ENCODE measurements around the gene RBX1.
"Not testable (repeated sequence)": the region's sequence is repeated elsewhere in the genome, so short reads cannot be mapped to it uniquely, and the experiment has no call there.

RBX1 gene

DNA sequence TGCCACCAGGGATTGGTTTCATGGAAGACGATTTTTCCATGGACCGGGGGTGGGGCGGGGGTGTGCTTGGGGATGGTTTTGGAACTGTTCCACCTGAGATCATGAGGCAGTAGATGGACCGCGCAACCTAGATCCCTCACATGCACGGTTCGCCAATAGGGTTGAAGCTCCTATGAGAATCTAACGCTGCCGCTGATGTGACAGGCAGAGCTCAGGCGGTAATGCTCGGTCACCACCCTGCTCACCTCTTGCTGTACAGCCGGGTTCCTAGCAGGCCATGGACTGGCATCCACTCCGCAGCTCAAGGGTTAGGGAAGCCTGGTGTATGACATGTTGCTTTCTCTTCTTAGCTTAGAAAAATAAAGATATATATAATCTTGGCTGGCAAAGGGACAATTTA is 22.0 kb downstream of the RBX1 start:
- DNase-seq = no peak

DNA sequence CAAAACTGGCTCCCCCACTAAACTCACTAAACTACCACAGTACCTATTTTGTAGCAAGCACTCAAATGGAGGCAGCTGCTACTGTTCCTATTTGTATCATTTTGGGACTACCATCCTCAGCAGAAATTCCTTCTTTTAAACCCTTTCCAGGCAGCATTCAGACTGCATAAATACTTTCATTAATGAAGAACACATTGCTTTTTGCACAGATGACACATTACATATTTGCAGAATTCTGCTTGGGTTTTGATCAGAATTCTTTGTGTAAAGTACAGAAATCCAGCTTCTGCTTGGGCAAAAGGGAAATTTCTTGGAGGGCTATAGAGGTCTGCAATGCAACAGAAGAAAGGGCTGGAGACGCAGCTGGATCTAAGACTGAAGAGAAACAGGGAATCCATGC is 24.2 kb downstream of the RBX1 start:
- no peak for DNase-seq

DNA sequence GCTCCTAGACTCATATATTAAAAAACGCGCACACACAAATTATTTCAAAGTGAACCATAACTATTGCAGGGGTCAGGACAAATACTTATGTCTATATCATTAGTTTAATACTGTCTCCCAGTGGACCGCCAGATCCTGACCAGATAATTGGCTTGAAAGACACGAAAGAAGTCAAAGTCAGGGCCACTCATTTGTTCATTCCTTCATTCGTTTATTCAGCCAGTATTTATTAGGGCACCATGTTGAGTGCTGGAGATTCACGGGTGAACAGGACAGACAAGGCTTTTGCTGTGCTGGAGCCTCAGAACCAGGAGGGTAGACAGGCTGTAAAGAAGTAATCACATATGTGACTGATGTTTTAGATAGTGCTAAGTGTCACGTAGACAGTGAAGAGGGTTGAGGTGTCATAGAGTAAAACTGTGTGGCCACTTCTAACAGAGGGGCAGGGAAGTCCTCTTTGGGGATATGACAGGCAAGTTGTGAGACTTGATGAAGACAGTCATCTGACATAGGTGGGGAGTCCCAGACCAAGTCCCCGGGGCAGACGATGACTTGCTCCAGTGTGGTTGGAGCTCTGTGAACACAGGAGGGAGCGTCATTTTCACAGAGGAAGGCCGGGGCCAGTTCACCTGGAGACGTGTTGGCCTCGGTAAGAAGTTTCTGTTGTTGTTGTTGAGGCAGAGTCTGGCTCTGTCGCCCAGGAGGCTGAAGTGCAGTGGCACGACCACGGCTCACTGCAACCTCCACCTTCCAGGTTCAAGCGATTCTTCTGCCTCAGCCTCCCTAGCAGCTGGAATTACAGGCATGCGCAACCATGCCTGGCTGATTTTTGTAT is 25.9 kb downstream of the RBX1 start:
- no peak for DNase-seq

DNA sequence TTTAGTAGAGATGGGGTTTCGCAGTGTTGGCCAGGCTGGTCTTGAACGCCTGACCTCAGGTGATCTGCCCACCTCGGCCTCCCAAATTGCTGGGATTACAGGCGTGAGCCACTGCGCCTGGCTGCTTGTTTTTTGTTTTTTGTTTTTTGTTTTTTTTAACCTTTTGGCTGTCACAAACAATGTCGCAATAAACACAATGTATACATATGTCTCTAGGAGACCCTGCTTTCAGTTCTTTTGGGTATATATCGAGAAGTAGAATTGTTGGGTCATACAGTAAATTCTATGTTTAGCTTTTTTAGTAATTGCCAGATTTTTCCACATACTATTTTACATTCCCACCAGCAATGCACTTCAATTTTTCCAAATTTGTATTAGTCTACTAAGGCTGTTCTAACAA is 28.0 kb downstream of the RBX1 start:
- no peak for DNase-seq

DNA sequence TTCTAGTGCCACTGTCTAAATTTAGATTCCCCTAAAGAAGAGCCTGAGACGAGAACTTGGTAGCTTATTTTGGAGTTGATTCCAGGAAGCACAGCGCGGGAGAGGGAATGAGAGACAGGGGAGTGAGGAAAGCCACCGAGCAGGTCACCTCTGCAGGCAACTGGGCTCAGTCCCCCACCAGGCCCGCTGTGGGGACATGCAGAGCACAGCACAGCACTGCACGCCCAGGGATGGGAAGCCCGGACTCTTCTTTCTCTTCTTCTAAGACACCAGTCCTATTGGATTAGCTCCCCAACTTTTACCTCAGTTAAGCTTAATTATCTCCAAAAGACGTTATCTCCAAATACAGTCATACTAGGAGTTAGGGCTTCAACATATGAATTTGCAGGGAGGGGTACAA is 28.7 kb downstream of the RBX1 start:
- no peak for DNase-seq

DNA sequence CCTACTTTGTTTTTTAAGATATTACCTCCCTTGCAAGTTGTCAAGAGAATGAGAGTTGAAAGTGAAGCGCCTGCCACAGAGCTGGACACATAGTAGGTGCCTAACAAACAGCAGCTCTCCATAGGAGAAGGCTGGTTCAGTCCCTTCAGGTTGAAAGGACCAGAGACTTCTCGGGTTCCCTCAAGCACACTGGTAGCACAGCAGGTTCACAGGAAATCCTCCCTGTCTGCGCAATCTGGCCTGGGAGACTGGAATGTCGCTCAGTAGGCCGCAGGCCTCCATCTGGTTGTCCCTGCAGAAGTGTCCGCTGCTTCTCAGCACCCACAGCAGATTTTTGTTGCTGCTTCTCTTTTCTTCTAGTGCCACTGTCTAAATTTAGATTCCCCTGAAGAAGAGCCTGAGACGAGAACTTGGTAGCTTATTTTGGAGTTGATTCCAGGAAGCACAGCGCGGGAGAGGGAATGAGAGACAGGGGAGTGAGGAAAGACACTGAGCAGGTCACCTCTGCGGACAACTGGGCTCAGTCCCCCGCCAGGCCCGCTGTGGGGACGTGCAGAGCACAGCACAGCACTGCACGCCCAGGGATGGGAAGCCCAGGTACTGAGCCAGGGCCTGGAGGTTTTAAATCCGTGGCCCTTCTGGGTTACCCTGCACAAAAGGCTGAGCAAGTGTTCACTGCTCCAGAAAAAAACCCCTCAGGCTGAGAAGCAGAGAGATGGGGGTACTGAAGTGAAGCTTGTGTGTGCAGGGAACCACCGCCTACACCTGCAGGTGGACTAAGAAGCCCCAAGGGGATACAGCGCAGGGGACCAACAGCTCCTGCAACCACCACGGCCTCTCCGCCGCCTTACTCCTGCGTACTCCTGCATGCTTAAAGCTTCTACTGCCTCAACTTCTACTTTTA is 31.6 kb downstream of the RBX1 start:
- DNase-seq = no peak

DNA sequence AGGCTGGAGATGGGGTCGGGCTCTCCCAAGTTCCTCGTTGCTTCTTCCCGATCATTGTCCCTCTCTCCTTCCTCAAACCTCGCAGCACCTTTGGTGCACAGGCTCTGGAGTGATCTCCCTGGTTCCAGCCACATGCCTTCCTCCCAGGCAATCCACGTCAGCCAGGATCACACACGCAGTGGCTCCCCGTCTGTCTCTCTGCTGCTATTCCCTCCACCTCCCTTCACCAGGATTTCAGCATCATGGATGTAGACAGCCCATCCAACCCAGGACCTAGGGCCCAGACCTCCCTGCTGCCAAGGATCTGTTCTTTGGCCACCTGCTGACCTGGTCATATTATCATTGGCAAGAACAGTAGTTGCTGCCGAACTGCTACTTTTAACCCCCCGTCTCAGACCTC is 40.1 kb downstream of the RBX1 start:
- no peak for DNase-seq

DNA sequence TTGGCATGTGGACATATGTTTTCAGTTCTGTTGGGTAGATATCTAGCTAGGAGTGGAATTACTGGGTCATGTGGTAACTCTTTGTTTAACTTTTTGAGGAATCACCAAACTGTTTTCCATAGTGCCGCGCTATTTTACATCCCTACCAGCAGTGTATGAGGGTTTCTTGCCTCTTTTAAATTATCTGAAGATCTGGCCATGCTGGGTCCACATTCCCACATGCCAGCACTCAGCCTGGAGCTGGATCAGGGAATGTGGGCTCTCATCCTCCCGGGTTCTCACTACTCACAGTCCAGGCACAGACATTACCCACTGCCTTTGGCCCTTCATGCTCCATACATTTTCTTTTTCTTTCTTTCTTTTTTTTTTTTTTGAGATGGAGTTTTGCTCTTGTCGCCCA is 44.6 kb downstream of the RBX1 start:
- no peak for DNase-seq

DNA sequence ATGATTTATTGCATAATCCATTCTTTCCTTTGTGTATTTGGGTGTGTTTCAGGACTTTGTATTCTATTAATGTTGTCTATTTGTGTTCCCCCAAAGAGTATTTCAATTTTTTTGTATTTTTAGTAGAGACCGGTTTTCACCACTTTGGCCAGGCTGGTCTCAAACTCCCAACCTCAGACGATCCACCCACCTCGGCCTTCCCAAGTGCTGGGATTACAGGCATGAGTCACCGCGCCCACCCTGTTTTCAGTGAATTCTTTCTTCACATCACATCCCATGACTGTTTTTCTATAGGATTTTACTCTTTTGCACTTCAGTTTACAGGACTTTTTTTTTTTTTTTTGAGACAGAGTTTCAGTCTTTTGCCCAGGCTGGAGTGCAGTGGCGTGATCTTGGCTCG is 46.3 kb downstream of the RBX1 start:
- no peak for DNase-seq

DNA sequence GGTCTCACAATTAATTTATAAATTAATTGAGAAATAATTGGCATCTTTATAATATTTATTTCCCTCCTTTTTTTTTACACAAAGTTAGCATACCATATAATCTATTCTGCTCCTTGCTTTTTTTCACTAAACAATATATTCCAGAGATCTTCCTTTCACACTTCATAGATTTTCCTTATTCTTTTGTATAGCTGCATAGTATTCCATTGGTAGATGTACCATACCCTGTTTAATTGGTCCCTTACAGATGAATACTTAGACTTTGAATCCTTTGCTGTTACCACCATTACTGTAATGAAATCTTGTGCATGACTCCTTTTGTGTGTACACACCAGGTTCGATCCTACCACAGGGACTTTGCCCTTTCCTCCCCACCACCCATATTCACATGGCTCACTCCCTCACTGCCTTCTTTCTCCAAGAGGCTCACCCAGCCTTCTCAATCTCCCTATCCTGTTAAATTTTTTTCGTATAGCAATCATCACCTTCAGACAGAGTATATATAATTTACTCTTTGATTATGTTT is 48.9 kb downstream of the RBX1 start:
- DNase-seq = no peak

DNA sequence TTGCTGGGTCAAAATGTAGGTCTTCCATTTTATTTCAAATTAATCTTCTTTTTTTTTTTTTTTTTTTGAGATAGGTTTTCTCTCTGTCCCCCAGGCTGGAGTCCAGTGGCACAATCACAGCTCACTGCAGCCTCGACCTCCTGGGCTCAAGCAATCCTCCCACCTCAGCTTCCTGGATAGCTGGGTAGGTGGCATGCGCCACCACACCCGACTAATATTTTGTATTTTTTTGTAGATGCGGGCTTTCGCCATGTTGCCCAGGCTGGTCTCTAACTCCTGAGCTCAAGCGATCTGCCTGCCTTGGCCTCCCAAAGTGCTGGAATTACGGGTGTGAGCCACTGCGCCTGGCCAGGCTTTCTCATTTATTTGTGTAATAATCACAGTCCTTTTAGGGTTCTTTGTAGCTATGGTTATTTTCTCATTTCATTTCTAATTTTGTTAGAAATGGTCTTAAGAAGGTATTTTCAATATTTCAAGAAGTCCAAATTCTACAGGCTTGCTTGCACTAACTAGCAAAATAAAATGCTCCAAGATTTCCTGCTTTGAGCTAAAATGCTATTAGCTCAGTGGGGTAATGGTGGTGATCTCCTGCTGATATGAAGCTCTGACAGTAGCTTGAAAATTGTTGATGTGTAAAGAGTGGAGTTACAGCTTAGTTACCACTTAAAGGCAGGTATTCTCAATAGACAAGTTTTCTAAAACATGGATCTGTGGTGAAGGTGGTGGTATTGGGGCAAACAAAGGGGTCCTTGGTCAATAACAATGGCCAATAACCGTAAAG is 50.0 kb downstream of the RBX1 start:
- no peak for DNase-seq

DNA sequence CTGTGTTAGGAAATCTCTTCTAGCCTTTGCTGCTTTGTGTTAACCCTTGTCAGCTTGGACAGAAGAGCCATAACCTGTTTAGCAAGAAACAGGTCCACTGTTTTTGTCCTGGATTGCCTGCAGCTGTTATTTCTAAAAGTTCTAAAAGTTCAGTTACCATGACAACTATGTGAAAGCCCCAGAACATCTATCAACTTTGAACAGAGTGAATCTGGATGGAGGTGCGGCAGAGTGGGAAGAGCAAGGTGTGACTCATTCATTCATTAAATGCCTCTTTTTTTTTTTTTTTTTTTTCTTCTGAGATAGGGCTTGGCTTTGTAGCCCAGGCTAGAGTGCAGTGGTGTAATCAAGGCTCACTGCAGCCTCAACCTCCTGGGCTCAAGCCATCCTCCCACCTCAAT is 50.5 kb downstream of the RBX1 start:
- no peak for DNase-seq

DNA sequence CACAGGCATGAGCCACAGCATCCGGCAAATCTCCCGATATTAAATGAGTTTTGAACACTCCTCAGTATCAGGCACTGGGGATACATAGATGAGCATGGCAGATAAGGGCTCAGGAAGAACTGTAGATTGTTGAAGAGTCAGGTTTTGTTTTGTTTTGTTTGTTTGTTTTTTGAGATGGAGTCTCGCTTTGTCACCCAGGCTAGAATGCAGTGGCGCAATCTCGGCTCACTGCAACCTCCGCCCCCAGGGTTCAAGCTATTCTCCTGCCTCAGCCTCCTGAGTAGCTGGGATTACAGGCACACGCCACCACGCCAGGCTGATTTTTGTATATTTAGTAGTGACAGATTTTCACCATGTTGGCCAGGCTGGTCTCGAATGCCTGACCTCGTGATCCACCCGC is 51.2 kb downstream of the RBX1 start:
- not testable (repeated sequence) for DNase-seq

DNA sequence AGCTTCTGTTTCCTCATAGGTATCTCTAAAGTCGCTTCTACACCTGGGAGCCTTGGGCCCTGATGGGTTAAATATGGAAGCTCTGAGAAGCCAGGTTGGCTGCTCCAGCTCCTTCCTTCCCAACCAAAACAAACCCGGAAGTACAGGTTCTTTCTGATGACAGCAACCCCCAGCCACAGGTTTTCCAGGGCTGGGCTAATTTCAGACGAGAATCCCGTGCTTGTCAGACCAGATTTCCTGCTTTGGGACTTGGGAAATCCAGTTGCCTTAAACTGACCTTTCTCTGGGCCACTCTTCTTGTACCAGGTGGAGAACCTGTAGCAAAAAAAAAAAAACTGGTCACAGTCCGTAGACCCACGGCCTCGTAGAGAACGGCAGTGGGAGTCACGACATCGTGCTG is 51.9 kb downstream of the RBX1 start:
- DNase-seq = no peak

DNA sequence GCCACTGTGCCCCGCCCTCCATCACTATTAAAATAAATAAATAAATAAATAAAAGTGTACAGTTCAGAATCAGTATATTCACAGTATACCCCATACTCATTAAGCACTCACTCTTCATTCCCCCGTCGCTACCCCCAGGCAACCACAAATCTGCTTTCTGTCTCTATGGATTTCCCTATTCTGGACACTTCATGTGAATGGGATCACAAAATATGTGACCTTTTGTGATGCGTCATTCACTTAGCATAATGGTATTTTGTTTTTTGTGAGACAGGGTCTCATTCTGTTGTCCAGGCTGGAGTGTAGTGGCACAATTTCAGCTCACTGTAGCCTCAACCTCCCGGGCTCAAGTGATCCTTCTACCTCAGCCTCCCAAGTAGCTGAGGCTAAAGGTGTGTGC is 52.8 kb downstream of the RBX1 start:
- DNase-seq = no peak

DNA sequence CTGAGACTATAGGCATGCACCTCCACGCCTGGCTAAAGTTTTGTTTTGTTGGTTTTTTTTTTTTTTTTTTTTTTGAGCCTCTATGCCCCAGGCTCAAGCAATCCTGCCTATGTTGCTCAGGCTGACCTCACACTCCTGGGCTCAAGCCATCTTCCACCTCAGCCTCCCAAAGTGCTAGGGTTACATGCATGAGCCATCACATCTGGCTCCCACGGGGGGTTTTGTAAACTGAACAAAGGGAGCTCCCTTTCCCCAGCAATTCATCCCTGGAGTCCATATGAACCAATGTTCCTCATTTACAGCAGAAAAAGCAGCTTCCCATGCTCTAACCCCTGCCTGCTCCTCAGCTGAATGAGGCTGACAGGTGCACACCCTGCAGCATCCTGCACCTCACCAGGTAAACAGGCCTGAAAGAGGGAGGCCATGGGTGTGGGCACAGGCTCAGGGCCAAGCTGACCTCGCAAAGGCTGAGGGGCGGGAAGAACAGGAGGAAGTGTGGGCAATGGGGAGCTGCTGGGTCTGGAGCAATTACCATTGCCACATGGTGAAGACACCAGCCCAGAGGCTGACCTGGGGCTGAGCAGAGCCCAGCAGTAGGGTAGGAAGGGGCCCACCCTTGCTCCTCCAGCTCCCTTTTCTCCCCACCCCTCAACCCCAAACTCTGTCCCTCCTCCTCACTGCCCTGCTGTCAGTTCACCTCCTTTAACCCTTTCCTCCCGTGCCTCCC is 58.2 kb downstream of the RBX1 start:
- no peak for DNase-seq

DNA sequence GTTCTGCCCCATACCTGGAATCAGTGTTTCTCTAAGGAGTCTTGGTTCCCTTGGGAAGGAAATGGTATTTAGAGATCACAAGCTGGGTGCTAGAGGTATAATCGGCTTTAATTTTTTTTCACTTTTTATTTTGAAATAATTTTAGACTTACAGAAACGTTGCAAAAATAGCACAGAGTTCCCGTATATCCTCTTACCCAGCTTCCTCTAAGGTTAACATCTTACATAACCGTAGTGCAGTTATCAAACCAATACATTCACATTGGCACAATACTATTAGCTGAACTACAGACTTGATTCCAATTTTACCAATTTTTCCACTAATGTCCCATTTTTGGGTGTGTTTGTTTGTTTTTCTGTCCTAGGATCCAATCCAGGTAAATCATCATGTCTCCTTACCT is 63.8 kb downstream of the RBX1 start:
- DNase-seq = no peak

DNA sequence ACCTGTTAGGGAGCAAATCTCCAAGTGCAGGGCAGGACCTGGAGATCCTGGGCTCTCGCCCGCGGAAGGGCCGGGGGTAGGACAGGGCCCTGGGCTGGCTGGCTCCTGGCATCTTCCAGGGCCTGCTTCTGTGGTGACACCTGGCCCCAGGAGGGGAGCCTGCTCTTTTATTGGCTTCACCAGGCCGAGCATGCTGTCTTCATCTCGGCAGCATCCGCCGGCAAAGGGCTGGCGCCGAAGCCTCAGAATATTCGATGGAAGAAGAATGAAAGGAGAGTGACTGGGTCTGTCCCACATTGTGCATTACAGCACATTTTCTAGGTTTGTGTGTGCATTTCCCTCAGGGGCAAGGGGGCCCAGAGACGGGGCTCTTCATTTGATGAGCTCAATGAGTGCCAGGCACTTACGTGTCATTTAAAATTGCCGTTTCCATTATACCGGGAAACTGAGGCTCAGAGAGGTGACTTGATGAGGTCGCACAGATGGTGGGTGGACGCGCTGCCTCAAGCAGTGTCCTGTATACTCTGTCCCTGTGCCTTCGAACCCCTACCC is 70.0 kb downstream of the RBX1 start:
- DNase-seq = peak; percentile 22

DNA sequence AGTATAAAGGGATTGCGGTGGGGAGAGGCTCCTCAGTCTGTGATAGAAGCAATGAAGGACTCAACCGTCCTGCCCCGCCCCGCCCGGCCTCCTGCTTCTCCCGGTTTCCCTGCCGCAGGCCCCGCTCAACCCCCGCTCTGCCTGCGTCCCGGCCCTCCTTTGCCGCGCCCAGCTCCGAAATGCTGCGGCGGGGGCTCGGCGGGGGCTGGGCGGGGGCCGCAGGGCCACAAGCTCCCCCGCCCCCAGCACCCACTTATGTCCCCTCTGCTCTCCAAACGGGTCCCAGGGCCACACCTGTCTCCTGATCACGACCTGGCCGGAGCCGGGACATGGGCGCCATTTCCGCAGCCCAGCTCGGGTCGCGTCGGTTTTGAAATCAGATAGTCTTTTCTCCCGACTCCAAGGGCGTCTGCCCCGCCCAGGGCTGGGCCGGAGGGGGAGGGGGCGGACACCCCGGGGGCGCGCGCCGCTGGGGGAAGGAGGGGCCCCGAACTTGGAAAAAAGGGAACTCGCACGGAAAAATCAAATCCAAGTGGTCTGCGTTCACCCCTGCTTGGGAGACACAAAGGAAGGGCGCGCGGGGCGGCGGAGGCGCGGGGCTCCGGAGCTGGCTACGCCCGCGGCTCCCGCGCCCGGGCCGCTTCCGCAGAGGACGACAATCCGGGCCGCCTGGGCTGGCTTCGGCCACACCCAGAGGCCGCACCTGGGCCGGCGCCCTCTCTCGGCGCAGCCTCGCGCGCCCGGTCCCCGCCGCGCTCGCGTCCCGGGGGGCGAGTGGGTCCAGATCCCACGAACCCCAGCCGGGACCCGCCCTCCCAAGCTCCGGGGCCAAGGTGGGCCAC is 70.7 kb downstream of the RBX1 start:
- DNase-seq = peak; percentile 63

DNA sequence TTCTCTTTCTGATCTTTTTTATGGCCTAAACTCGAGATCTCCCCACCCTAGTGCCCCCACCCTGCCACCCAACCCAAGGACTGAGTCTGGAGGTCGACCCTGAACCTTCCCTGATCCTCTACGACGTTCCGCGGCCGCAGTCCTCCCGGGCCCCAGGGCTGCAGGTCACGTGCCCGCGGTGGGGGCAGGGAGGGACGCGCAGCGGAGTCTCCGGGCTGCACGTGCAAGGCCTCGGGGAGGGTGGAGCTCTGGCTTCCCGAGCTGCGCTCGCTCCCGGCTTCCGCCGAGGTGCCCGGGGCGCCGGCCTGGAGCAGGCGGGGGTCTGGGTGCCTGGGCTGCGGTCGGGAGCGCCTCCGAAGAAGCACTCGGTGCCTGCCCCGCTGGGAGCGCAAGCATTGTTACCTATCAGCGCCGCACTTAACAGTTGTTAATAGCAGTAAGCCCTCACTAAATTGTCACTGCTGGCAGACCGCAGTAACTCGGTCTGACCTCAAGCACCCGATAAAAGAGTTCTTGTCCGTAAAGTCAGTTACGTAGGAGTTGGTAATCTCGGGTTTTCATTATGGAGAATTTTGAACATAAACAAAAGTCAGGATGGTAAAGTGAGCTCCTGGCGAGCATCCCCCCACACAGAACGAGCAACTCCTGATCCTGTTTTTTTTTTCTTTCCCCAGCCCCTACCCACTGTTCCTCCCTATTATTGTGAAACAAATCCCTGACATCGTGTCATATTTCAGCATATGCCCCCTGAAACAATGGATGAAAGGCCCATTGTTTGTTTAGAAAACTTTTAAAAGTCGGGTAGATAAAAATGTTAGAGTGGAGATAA is 71.5 kb downstream of the RBX1 start:
- DNase-seq = peak; percentile 90

Measured in NCI-H2171 (cell line).